ENCODE data around the gene HSPA12B.

The HSPA12B gene

DNA sequence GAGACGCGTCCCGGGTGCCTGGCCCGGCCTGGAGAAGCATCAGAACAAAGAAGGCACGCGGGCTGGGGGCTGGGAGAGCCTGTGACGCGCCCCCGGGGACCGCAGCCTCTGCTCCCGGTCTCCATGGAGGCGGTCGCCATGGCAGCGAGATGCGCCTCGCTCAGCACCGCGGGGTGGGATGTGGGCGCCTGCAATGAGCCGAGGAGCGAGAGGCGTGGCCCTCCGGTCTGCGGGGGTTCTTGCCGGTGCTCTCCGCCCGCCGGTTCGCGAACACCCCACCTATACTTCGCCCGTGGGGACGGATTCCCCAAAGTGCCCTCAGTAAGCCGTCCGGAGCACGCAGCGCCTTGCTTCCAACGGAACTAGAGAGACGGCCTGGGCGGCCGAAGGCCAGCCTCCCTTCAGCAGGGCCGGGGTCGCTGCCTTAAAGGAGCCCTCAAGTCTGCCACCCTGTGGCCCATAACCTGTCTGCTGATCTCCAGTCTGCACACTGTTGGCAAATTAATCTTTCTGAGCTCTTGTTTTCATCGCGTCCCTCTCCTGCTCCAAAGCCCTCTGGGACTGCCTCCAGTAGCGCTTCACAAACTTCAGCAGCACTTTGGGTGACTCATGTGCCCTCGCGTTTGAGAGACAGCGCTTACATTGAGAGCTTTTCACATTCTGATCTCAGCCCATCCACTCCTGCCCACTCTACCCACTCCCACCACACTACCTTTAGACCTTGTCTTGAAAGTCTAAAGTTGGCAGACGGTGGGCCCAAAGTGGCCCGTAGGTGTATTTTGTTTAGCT lies 36.1 kb downstream of the HSPA12B start:
- Histone ChIP-seq H3K36me3 (ENCODE audit: control insufficient read depth, low read length) (peaks cover 6% of the 10 kb centered on the region), H3K9me2 (replicated peaks; ENCODE audit: control insufficient read depth, low read length) (no peaks in the 10 kb centered on the region), H3K27me3 (ENCODE audit: control insufficient read depth, low read length) (no peaks in the 10 kb centered on the region), H4K20me1 (ENCODE audit: control insufficient read depth, insufficient read depth, low read depth, low read length) (peaks cover 8% of the 10 kb centered on the region; the same call in 1 of the 2 replicates), H3K4me1 (ENCODE audit: control insufficient read depth, low read length) (peaks cover 29% of the 10 kb centered on the region), H3K4me3 (ENCODE audit: low read length) (peak overlapping the region; percentile 99), H3K27ac (ENCODE audit: low read depth, low read length) (peak overlapping the region; percentile 47), H3F3A (ENCODE audit: control insufficient read depth, insufficient read depth) (peaks cover 5% of the 10 kb centered on the region), H3K4me2 (ENCODE audit: low read length) (peak overlapping the region; percentile 100), H3K79me2 (ENCODE audit: control insufficient read depth, low read length) (peaks cover 40% of the 10 kb centered on the region), H3K9me3 (ENCODE audit: control insufficient read depth, insufficient read depth, low read length) (no peaks in the 10 kb centered on the region)
- no peak for TF ChIP-seq EZH2phosphoT487 (IDR thresholded peaks at IDR 0.05; ENCODE audit: borderline replicate concordance, low read length)
- TF ChIP-seq, protein P1, sequence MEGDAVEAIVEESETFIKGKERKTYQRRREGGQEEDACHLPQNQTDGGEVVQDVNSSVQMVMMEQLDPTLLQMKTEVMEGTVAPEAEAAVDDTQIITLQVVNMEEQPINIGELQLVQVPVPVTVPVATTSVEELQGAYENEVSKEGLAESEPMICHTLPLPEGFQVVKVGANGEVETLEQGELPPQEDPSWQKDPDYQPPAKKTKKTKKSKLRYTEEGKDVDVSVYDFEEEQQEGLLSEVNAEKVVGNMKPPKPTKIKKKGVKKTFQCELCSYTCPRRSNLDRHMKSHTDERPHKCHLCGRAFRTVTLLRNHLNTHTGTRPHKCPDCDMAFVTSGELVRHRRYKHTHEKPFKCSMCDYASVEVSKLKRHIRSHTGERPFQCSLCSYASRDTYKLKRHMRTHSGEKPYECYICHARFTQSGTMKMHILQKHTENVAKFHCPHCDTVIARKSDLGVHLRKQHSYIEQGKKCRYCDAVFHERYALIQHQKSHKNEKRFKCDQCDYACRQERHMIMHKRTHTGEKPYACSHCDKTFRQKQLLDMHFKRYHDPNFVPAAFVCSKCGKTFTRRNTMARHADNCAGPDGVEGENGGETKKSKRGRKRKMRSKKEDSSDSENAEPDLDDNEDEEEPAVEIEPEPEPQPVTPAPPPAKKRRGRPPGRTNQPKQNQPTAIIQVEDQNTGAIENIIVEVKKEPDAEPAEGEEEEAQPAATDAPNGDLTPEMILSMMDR (IDR thresholded peaks at IDR 0.05; ENCODE audit: low read depth, low read length, poor library complexity, severe bottlenecking): peak; percentile 74

DNA sequence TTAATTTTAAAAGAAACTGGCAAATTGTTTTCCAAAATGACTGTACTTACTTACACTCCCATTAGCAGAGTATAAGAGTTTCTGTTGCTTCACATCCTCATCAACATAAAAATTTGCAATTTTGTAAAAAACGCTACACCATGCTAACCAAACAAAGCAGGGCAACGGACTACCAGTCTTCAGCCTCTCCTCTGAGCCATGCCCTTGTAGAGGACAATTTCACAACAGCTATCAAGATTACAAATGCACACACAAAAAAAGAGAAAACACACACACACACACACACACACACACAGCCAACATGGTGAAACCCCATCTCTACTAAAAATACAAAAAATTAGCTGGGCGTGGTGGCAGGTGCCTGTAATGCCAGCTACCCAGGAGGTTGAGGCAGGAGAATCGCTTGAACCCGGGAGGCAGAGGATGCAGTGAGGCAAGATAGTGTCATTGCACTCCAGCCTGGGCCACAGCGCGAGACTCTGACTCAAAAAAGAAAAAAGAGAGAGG lies 39.1 kb downstream of the HSPA12B start:
- no peaks in the 10 kb centered on the region for H3K27me3 ChIP-seq (ENCODE audit: control insufficient read depth, low read length)
- no peak overlapping the region for H3K4me3 ChIP-seq (ENCODE audit: low read length)
- H3K36me3 ChIP-seq (ENCODE audit: control insufficient read depth, low read length): no peaks in the 10 kb centered on the region; the same call in 1 of the 2 replicates
- H3K4me1 ChIP-seq (ENCODE audit: control insufficient read depth, low read length): peaks cover 12% of the 10 kb centered on the region
- no peak overlapping the region for H3K27ac ChIP-seq (ENCODE audit: low read depth, low read length)
- TF ChIP-seq EZH2phosphoT487 (IDR thresholded peaks at IDR 0.05; ENCODE audit: borderline replicate concordance, low read length): no peak
- TF ChIP-seq, protein P1 (IDR thresholded peaks at IDR 0.05; ENCODE audit: low read depth, low read length, poor library complexity, severe bottlenecking): no peak
- H3K79me2 ChIP-seq (ENCODE audit: control insufficient read depth, low read length): peaks cover 9% of the 10 kb centered on the region
- no peaks in the 10 kb centered on the region for H3K9me3 ChIP-seq (ENCODE audit: control insufficient read depth, insufficient read depth, low read length)
- peaks cover 4% of the 10 kb centered on the region; the same call in 1 of the 2 replicates for H4K20me1 ChIP-seq (ENCODE audit: control insufficient read depth, insufficient read depth, low read depth, low read length)
- no peaks in the 10 kb centered on the region for H3K9me2 ChIP-seq (replicated peaks; ENCODE audit: control insufficient read depth, low read length)
- peaks cover 5% of the 10 kb centered on the region for H3F3A ChIP-seq (ENCODE audit: control insufficient read depth, insufficient read depth)
- no peak overlapping the region for H3K4me2 ChIP-seq (ENCODE audit: low read length)

DNA sequence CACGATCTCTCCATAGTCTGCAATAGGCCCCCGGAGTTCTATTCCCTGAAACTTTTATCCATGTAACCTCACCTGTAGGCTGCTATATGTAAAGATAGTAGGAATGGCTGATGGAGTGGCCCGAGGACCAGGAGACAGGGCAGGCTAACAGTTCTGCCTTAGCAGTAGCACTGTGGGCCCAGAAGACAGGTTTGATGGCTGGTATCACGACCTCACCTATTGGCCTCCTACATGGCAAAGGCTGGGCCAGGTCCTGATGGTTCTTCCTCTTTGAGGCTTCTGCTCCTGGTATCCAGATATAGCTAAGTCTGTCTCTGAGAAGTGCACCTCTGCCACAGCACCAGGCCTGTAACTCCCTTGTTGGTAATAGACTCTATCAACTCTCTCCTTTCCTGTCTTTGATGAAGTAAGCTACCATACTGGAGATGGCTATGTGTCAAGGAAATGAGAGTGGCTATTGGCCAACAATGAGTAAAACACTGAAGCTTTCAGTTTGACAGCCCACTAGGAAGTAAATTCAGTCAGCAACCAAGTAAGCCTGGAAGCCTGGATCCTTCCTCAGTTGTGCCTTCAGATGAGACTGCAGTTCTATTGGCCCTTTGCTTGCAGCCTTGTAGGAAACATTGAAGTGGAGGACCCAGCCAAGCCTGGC lies 43.1 kb downstream of the HSPA12B start:
- H3K27ac ChIP-seq (ENCODE audit: low read depth, low read length): no peak overlapping the region
- H3K27me3 ChIP-seq (ENCODE audit: control insufficient read depth, low read length): peaks cover 24% of the 10 kb centered on the region
- H3K9me3 ChIP-seq (ENCODE audit: control insufficient read depth, insufficient read depth, low read length): no peaks in the 10 kb centered on the region
- H3K79me2 ChIP-seq (ENCODE audit: control insufficient read depth, low read length): no peaks in the 10 kb centered on the region
- no peaks in the 10 kb centered on the region for H4K20me1 ChIP-seq (ENCODE audit: control insufficient read depth, insufficient read depth, low read depth, low read length)
- no peak overlapping the region for H3K4me3 ChIP-seq (ENCODE audit: low read length)
- peaks cover 31% of the 10 kb centered on the region for H3K4me1 ChIP-seq (ENCODE audit: control insufficient read depth, low read length)
- H3F3A ChIP-seq (ENCODE audit: control insufficient read depth, insufficient read depth): no peaks in the 10 kb centered on the region
- no peak overlapping the region for H3K4me2 ChIP-seq (ENCODE audit: low read length)
- TF ChIP-seq, protein P1 (IDR thresholded peaks at IDR 0.05; ENCODE audit: low read depth, low read length, poor library complexity, severe bottlenecking): no peak
- TF ChIP-seq EZH2phosphoT487 (IDR thresholded peaks at IDR 0.05; ENCODE audit: borderline replicate concordance, low read length): no peak
- no peaks in the 10 kb centered on the region for H3K9me2 ChIP-seq (replicated peaks; ENCODE audit: control insufficient read depth, low read length)
- no peaks in the 10 kb centered on the region for H3K36me3 ChIP-seq (ENCODE audit: control insufficient read depth, low read length)
